Measurements from ENCODE around the gene NOTCH1.

Gene NOTCH1

GRCh38 chr9:136529516-136530460, 16.1 kb downstream of the NOTCH1 start:
- H3K4me3 ChIP-seq (replicated peaks; ENCODE audit: low read depth, low read length) = no peak overlapping the region
- TF ChIP-seq CTCF (IDR thresholded peaks at IDR 0.05; ENCODE audit: low read depth, low read length, missing control alignments) = no peak
- DNase-seq (ENCODE audit: extremely low read depth, low read depth) = no peak

GRCh38 chr9:136528716-136529341, 17.0 kb downstream of the NOTCH1 start:
- H3K4me3 ChIP-seq (replicated peaks; ENCODE audit: low read depth, low read length) = no peak overlapping the region
- DNase-seq (ENCODE audit: extremely low read depth, low read depth) = no peak
- no peak for TF ChIP-seq CTCF (IDR thresholded peaks at IDR 0.05; ENCODE audit: low read depth, low read length, missing control alignments)

GRCh38 chr9:136527721-136528710, 17.8 kb downstream of the NOTCH1 start:
- no peak overlapping the region for H3K4me3 ChIP-seq (replicated peaks; ENCODE audit: low read depth, low read length)
- no peak for DNase-seq (ENCODE audit: extremely low read depth, low read depth)
- no peak for TF ChIP-seq CTCF (IDR thresholded peaks at IDR 0.05; ENCODE audit: low read depth, low read length, missing control alignments)

GRCh38 chr9:136527131-136527530, 18.7 kb downstream of the NOTCH1 start:
- no peak for TF ChIP-seq CTCF (IDR thresholded peaks at IDR 0.05; ENCODE audit: low read depth, low read length, missing control alignments)
- H3K4me3 ChIP-seq (replicated peaks; ENCODE audit: low read depth, low read length) = no peak overlapping the region
- DNase-seq (ENCODE audit: extremely low read depth, low read depth) = no peak

- no peak overlapping the region for H3K4me3 ChIP-seq (replicated peaks; ENCODE audit: low read depth, low read length)
- no peak for TF ChIP-seq CTCF (IDR thresholded peaks at IDR 0.05; ENCODE audit: low read depth, low read length, missing control alignments)
- DNase-seq (ENCODE audit: extremely low read depth, low read depth) = no peak
Observed at GRCh38 chr9:136526625-136527066, 19.2 kb downstream of the NOTCH1 start.

GRCh38 chr9:136525841-136526499, 19.9 kb downstream of the NOTCH1 start:
- no peak for TF ChIP-seq CTCF (IDR thresholded peaks at IDR 0.05; ENCODE audit: low read depth, low read length, missing control alignments)
- H3K4me3 ChIP-seq (replicated peaks; ENCODE audit: low read depth, low read length) = no peak overlapping the region
- no peak for DNase-seq (ENCODE audit: extremely low read depth, low read depth)

Data from HFF-Myc (cell line).